Measurements from ENCODE around the gene ZBTB43. TPM values are rescaled to one million over a fixed set of nuclear protein-coding genes. Genes with fewer than 3 reads are reported as not detected.

Gene ZBTB43
- total RNA-seq, 2 experiments from 2014 or later: 4.1 to 6.4 TPM

GRCh38 chr9:126834672-126835071 is 29.8 kb downstream of the ZBTB43 start:
- intact Hi-C loops (cut with micrococcal nuclease; ENCODE audit: unreplicated experiment): no loop called here
- peaks cover 32% of the 10 kb centered on the region for H3K36me3 ChIP-seq (ENCODE audit: insufficient read depth, low read length)
- no peaks in the 10 kb centered on the region for H3K79me2 ChIP-seq (ENCODE audit: insufficient read depth, low read depth, low read length)
- DNase-seq (ENCODE audit: low spot score): no peak
- ChIA-PET POLR2A (interaction anchor here (0.6 kb wide), 1 partner anchor 8 kb away, joined by 4 read pairs; no protein-coding TSS in a partner anchor), CTCF (ENCODE audit: unreplicated experiment) (no interaction called here)
- H3K4me1 ChIP-seq (ENCODE audit: insufficient read depth, low read length, poor library complexity, severe bottlenecking): no peaks in the 10 kb centered on the region
- peaks cover 4% of the 10 kb centered on the region; the same call in 1 of the 2 replicates for H4K20me1 ChIP-seq (ENCODE audit: insufficient read depth, low read length)
- no TSS peak for BruUV-seq (replicated peaks)
- TF ChIP-seq CTCF (conservative IDR thresholded peaks at IDR 0.05; ENCODE audit: low read length): no peak
- no peak for TF ChIP-seq EZH2phosphoT487 (IDR thresholded peaks at IDR 0.05; ENCODE audit: borderline replicate concordance, low read depth, low read length)
- no peaks in the 10 kb centered on the region for H3K9me3 ChIP-seq (ENCODE audit: low read length)
- H2AFZ ChIP-seq (ENCODE audit: low read length): no peak overlapping the region
- no peak overlapping the region for H3K4me3 ChIP-seq (ENCODE audit: low read depth, low read length, poor library complexity, severe bottlenecking)
- H3K4me2 ChIP-seq (ENCODE audit: low read length): no peak overlapping the region
- H3K27ac ChIP-seq (ENCODE audit: low read depth, low read length, poor library complexity, severe bottlenecking): no peak overlapping the region
- no peaks in the 10 kb centered on the region for H3K9me2 ChIP-seq (ENCODE audit: insufficient read depth, low read length)

GRCh38 chr9:126836216-126836615 is 31.4 kb downstream of the ZBTB43 start:
- H3K27ac ChIP-seq (ENCODE audit: low read depth, low read length, poor library complexity, severe bottlenecking): no peak overlapping the region
- DNase-seq (ENCODE audit: low spot score): no peak
- POLR2A ChIA-PET: no interaction called here
- H3K4me3 ChIP-seq (ENCODE audit: low read depth, low read length, poor library complexity, severe bottlenecking): no peak overlapping the region
- TF ChIP-seq EZH2phosphoT487 (IDR thresholded peaks at IDR 0.05; ENCODE audit: borderline replicate concordance, low read depth, low read length): no peak
- no peak for TF ChIP-seq CTCF (conservative IDR thresholded peaks at IDR 0.05; ENCODE audit: low read length)
- no TSS peak for BruUV-seq (replicated peaks)
- peaks cover 4% of the 10 kb centered on the region; the same call in 1 of the 2 replicates for H4K20me1 ChIP-seq (ENCODE audit: insufficient read depth, low read length)
- H3K79me2 ChIP-seq (ENCODE audit: insufficient read depth, low read depth, low read length): no peaks in the 10 kb centered on the region
- intact Hi-C loops (cut with micrococcal nuclease; ENCODE audit: unreplicated experiment): no loop called here
- no peak overlapping the region for H2AFZ ChIP-seq (ENCODE audit: low read length)
- no peak overlapping the region for H3K4me2 ChIP-seq (ENCODE audit: low read length)
- H3K9me2 ChIP-seq (ENCODE audit: insufficient read depth, low read length): no peaks in the 10 kb centered on the region
- H3K9me3 ChIP-seq (ENCODE audit: low read length): no peaks in the 10 kb centered on the region
- CTCF ChIA-PET (ENCODE audit: unreplicated experiment): no interaction called here
- H3K36me3 ChIP-seq (ENCODE audit: insufficient read depth, low read length): peaks cover 32% of the 10 kb centered on the region
- H3K4me1 ChIP-seq (ENCODE audit: insufficient read depth, low read length, poor library complexity, severe bottlenecking): no peaks in the 10 kb centered on the region

GRCh38 chr9:126838055-126838811 is 33.4 kb downstream of the ZBTB43 start:
- intact Hi-C loops (cut with micrococcal nuclease; ENCODE audit: unreplicated experiment): no loop called here
- no TSS peak for BruUV-seq (replicated peaks)
- Histone ChIP-seq H3K9me3 (ENCODE audit: low read length) (no peaks in the 10 kb centered on the region), H3K4me1 (ENCODE audit: insufficient read depth, low read length, poor library complexity, severe bottlenecking) (no peaks in the 10 kb centered on the region), H4K20me1 (ENCODE audit: insufficient read depth, low read length) (peaks cover 4% of the 10 kb centered on the region; the same call in 1 of the 2 replicates), H3K79me2 (ENCODE audit: insufficient read depth, low read depth, low read length) (no peaks in the 10 kb centered on the region), H3K4me3 (ENCODE audit: low read depth, low read length, poor library complexity, severe bottlenecking) (no peak overlapping the region), H3K27ac (ENCODE audit: low read depth, low read length, poor library complexity, severe bottlenecking) (no peak overlapping the region), H2AFZ (ENCODE audit: low read length) (no peak overlapping the region), H3K4me2 (ENCODE audit: low read length) (no peak overlapping the region), H3K9me2 (ENCODE audit: insufficient read depth, low read length) (no peaks in the 10 kb centered on the region), H3K36me3 (ENCODE audit: insufficient read depth, low read length) (peaks cover 20% of the 10 kb centered on the region)
- TF ChIP-seq CTCF (conservative IDR thresholded peaks at IDR 0.05; ENCODE audit: low read length) (no peak), EZH2phosphoT487 (IDR thresholded peaks at IDR 0.05; ENCODE audit: borderline replicate concordance, low read depth, low read length) (no peak)
- no peak for DNase-seq (ENCODE audit: low spot score)
- ChIA-PET POLR2A (interaction anchor here (0.6 kb wide), 1 partner anchor 1544 kb away, joined by 8 read pairs; no protein-coding TSS in a partner anchor), CTCF (ENCODE audit: unreplicated experiment) (no interaction called here)

Measured in OCI-LY7 (cell line).